ENCODE data around the gene CNTN4.
"Not testable (repeated sequence)": the region's sequence is repeated elsewhere in the genome, so short reads cannot be mapped to it uniquely, and the experiment has no call there.

CNTN4 gene

GRCh38 chr3:2098398-2099027 lies at the start of gene CNTN4:
CNTN4 (plus strand) TSS chr3:2098866.
- DNase-seq = peak; percentile 57

- no peak for DNase-seq
Measured at GRCh38 chr3:2061360-2061759, 37.3 kb upstream of the CNTN4 start.

- DNase-seq = no peak
Measured at GRCh38 chr3:2071531-2071930, 27.1 kb upstream of the CNTN4 start.

- no peak for DNase-seq
Measured at GRCh38 chr3:2078821-2079220, 19.8 kb upstream of the CNTN4 start.

- DNase-seq = no peak
Measured at GRCh38 chr3:2082871-2083480, 15.7 kb upstream of the CNTN4 start.

- DNase-seq = not testable (repeated sequence)
Measured at GRCh38 chr3:2083558-2083957, 15.1 kb upstream of the CNTN4 start.

- DNase-seq = no peak
Measured at GRCh38 chr3:2090095-2090911, 8.4 kb upstream of the CNTN4 start.

- DNase-seq = no peak
Measured at GRCh38 chr3:2092758-2093157, 5.9 kb upstream of the CNTN4 start.

- DNase-seq = no peak
Measured at GRCh38 chr3:2094941-2095340, 3.7 kb upstream of the CNTN4 start.

GRCh38 chr3:2096216-2096615 lies 2.5 kb upstream of the CNTN4 start:
- DNase-seq = no peak

- DNase-seq = no peak
Measured at GRCh38 chr3:2097641-2098191, 950 bp upstream of the CNTN4 start.

- no peak for DNase-seq
Measured at GRCh38 chr3:2099028-2099671, 484 bp downstream of the CNTN4 start.

- no peak for DNase-seq
Measured at GRCh38 chr3:2099779-2100191, 1.1 kb downstream of the CNTN4 start.

- DNase-seq = no peak
Measured at GRCh38 chr3:2106438-2106837, 7.8 kb downstream of the CNTN4 start.

GRCh38 chr3:2110597-2111117 lies 12.0 kb downstream of the CNTN4 start:
- DNase-seq = no peak

- no peak for DNase-seq
Measured at GRCh38 chr3:2114617-2115275, 16.1 kb downstream of the CNTN4 start.

- no peak for DNase-seq
Measured at GRCh38 chr3:2130726-2131125, 32.1 kb downstream of the CNTN4 start.

- DNase-seq = no peak
Measured at GRCh38 chr3:2133146-2133545, 34.5 kb downstream of the CNTN4 start.

GRCh38 chr3:2137651-2138050 lies 39.0 kb downstream of the CNTN4 start:
- no peak for DNase-seq

- no peak for DNase-seq
Measured at GRCh38 chr3:2141482-2141881, 42.8 kb downstream of the CNTN4 start.

GRCh38 chr3:2148561-2149340 lies 50.1 kb downstream of the CNTN4 start:
- no peak for DNase-seq

GRCh38 chr3:2153053-2153452 lies 54.4 kb downstream of the CNTN4 start:
- no peak for DNase-seq

Data from DMS79 (cell line).